Prostate gland (tissue), 2 donors: Measurements from ENCODE around the gene PRCD.

Experiments
- POLR2A ChIP-seq: fragments of 450-650 bp; IDR thresholded peaks from one replicate; pipeline ENCODE4 v1.6.1; 2016; ENCODE audit warnings: antibody characterized with exemption, mild to moderate bottlenecking
- POLR2AphosphoS5 ChIP-seq: sonication (generic); formaldehyde crosslinking; IDR thresholded peaks from one replicate; pipeline ENCODE4 v1.6.1; 2017; ENCODE audit warnings: antibody characterized with exemption
- TF ChIP-seq, protein P1 (sequence below), 4 experiments: fragments of 200-600 bp in 2 of 4; fragments of 450-650 bp in 2 of 4; sonication (generic) in 2 of 4; IDR thresholded peaks; 1 replicate in 3 of 4; 2 replicates in 1 of 4; pipeline ENCODE4 v1.5.1; 2016 to 2019; ENCODE audit warnings: antibody characterized with exemption in 4 of 4, mild to moderate bottlenecking in 2 of 4, moderate library complexity in 2 of 4

- TF ChIP-seq, protein P1, sequence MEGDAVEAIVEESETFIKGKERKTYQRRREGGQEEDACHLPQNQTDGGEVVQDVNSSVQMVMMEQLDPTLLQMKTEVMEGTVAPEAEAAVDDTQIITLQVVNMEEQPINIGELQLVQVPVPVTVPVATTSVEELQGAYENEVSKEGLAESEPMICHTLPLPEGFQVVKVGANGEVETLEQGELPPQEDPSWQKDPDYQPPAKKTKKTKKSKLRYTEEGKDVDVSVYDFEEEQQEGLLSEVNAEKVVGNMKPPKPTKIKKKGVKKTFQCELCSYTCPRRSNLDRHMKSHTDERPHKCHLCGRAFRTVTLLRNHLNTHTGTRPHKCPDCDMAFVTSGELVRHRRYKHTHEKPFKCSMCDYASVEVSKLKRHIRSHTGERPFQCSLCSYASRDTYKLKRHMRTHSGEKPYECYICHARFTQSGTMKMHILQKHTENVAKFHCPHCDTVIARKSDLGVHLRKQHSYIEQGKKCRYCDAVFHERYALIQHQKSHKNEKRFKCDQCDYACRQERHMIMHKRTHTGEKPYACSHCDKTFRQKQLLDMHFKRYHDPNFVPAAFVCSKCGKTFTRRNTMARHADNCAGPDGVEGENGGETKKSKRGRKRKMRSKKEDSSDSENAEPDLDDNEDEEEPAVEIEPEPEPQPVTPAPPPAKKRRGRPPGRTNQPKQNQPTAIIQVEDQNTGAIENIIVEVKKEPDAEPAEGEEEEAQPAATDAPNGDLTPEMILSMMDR (IDR thresholded peaks at IDR 0.05), result no peak
- TF ChIP-seq POLR2AphosphoS5 (no peak), POLR2A (no peak)
These were observed 4.1 kb downstream of the PRCD start for GRCh38 chr17:76543826-76544545.
